Inflammatory macrophage treated with lipopolysaccharide for 1 hour (primary cell): Measurements from ENCODE around the gene RFXANK.

Experiments
- DNase-seq, 2 donors: peaks; one replicate each; pipeline ENCODE4 v3.0.0-alpha.2; 2020 to 2022

Gene RFXANK

DNA sequence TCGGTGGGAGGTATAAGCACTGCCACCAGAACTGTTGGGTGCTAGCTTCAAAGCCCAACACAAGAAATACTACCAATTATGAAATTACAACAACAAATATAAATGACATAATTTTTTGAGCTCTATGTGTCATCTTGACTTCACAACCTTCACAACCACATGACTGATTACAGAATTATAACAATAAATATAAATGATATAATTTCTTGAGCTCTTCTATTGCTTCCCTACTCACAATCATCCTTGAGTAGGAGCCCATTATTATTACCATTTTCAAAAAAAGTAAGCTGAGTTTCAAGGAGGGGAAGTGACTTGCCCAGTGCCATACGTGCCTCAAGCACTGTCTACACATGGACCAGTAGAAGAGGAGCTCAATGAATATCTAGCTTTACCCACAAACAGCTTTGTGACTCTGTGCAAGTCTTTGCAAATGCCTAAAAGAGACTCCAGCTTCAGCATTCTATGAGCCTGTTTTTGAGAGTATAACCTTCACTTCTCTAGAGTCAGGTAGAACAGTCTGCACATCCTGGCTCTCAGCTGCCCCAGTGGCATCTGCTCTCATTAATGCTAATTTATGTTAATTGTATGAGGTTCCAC, 42.3 kb downstream of the RFXANK start:
- no peak for DNase-seq

DNA sequence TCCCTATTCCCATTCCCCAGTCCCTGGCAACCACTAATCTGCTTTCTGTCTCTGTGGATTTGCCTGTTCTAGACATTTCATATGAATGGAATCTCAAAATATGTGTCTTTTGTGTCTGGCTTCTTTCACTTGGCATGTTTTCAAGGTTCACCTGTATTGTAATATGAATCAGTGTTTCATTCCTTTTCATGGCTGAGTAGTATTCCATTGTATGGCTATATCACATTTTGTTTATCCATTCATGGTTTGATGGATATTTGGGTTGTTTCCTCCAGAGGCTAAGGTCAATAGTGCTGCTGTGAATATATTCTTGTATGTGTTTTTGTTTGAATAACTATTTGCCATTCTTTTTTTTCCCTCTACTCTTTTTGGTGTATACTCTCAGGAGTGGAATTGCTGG, 44.1 kb downstream of the RFXANK start:
- no peak for DNase-seq

DNA sequence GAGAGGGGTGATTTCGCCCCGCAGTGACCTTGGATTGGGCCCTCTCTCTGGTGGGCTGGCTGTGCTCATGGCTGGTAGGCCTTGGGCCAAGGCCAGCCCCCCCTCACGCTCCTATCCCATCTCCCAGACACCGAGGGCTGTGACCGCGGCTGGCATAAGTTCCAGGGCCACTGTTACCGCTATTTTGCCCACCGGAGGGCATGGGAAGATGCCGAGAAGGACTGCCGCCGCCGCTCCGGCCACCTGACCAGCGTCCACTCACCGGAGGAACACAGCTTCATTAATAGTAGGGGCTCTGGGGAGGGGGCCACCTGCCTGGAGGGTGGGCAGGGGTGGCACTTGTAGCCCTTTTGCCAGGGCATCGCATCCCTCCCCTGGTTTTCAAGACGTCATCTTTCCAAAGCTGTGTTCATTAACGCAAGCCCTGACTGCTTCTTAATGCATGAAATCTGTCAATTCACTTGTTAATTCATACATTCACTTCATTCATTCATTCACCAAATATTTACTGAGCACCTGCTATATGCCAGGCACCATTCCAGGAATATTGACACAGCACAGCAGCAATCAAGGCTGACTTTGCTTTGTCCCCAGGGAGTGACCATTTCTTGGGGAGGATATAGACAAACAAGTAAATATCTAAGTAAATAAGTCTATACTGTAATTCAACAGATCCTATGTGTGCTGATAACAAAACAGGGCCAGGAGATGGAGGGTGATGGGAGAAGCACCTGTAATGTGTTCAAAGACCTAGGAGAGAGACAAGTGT, 46.3 kb downstream of the RFXANK start:
- DNase-seq: no peak

DNA sequence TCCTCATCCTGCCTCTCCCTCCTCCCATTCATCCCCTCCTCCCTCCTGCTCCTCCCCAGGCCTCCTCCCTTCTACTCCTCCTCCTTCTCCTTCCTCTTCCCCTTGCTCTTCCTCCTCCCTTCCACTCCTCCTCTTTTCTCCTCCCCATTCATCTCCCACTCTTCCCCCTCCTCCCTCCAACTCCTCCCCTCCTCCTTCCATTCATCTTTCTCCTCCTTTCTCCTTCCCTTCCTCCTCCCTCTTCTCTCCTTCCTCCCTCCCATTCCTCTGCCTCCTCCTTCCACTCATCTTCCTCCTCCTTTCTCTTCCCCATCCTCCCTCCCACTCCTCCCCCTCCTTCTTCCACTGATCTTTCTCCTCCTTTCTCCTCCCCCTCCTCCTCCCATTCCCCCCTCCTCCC, 47.6 kb downstream of the RFXANK start:
- DNase-seq: no peak

DNA sequence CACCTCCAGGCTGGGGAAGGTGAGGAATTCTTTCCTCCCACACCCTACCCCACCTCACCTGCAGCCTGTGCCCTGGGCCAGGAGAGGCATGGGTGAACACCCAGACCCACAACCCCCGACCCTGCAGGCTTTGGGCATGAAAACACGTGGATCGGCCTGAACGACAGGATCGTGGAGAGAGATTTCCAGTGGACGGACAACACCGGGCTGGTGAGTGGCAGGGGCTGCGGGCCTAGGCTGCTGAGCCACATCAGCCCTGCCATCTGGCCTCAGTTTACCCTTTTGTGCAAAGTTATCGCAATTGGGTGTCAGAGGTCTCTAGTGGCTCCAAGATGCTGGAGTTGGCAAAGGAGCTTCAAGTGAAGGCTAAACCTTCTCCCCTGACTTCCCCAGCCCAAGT, 48.4 kb downstream of the RFXANK start:
- no peak for DNase-seq

DNA sequence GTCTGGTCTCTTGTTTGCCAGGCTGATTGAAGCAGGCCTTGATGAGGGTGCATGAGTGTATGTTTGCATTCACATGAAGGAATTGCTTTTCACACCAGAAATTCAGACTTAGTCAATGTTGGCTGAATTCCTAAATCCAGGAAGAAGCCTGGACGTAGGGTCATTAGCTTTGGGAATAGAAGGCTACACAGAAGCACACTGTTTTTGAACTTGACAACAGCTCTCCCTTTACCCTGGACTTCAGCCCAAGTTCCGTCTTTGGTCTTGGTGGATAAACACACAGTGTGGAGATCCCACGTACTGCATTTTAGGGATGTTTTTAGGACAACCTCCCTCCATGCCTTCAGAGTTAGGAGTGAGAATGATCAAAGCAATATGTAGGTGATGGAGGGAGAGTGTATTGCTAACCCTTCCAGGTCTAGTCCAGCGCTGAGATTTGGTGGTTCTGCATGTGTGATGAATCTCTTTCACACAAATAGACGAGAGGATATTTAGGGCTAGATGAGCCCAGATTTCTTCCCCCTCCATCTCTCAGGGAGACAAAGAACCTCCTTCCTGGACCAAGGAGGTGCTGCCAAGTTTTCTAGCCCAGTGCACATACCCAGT, 58.2 kb downstream of the RFXANK start:
- DNase-seq: no peak
